GM12864 (cell line): ENCODE results near the gene EIF2B5.
"Not testable (repeated sequence)": the region's sequence is repeated elsewhere in the genome, so short reads cannot be mapped to it uniquely, and the experiment has no call there.

ENCODE experiments used
- DNase-seq: peaks from one replicate; pipeline ENCODE4 v3.0.0-alpha.2; 2011; ENCODE audit warnings: low read depth
- H3K4me3 ChIP-seq: 2 replicates; pipeline ENCODE4 v1.5.1; 2011; ENCODE audit warnings: mild to moderate bottlenecking, low read depth, low read length, control low read depth
- CTCF ChIP-seq: IDR thresholded peaks from 2 replicates; pipeline ENCODE4 v1.5.1; 2011; ENCODE audit warnings: low read depth, mild to moderate bottlenecking, moderate library complexity, low read length, control low read depth, inconsistent platforms; ENCODE audit errors: missing control alignments

The EIF2B5 gene

DNA sequence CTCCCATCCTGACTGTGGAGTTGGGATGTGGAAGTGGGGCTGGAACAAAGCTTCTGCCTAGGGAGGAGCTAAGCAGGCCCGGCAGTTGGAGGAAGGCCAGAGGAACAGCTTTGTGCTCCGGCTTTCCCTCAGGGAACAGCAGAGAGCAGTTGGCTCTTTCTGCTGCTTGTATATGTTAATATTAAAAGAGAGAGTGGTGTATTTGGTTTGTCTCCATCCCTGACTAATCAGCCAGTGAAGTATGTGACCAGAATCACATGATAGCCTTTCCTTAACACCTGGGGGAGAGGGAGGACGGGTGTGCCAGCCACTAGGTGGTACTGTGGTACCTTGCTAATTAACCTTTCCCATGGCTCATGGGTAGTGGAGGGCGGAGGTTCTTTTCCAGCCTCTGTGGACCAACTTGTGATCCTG, 10.0 kb downstream of the EIF2B5 start:
- peak; percentile 29 for TF ChIP-seq CTCF
- no peak overlapping the region for H3K4me3 ChIP-seq
- no peak for DNase-seq

DNA sequence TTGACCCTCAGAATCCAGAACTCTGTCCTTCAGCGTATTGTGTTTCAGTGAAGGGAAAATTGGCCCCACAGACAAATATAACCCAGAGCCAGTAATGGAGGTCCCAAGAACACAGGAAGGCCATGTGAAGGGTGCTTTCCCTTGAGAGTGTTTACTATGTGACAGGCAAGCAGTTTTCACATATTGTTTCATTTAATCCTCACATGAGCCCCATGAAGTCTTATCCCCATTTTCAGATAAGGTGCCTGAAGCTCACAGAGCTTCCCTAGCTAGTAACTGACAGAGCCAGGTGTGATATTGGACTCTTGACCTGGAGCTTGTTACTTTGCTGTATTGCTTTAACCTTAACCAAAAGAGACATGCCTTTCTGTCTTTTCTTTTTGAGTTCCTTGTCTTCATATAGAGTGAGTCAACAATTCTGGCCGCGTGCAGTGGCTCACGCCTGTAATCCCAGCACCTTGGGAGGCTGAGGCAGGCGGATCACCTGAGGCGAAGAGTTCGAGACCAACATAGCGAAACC, 10.7 kb downstream of the EIF2B5 start:
- TF ChIP-seq CTCF = no peak
- DNase-seq = no peak
- H3K4me3 ChIP-seq = no peak overlapping the region

- no peak for TF ChIP-seq CTCF
- no peak for DNase-seq
- no peak overlapping the region for H3K4me3 ChIP-seq
These were observed 12.9 kb downstream of the EIF2B5 start for GRCh38 chr3:184148076-184148475.

- DNase-seq = no peak
- H3K4me3 ChIP-seq = no peak overlapping the region
- TF ChIP-seq CTCF = no peak
These were observed 14.0 kb downstream of the EIF2B5 start for GRCh38 chr3:184149123-184149522.

DNA sequence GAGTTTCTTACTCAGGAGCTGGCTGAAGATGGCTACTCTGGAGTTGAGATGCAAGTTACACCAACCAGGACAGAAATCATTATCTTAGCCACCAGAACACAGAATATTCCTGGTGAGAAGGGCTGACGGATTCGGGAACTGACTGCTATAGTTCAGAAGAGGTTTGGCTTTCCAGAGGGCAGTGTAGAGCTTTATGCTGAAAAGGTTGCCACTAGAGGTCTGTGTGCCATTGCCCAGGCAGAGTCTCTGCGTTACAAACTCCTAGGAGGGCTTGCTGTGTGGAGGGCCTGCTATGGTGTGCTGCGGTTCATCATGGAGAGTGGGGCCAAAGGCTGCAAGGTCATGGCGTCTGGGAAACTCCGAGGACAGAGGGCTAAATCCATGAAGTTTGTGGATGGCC, 14.6 kb downstream of the EIF2B5 start:
- not testable (repeated sequence) for DNase-seq, H3K4me3 ChIP-seq

- DNase-seq = no peak
- H3K4me3 ChIP-seq = peak within 1 kb of the TSS; percentile 96
- no peak for TF ChIP-seq CTCF
These were observed 19.9 kb downstream of the EIF2B5 start, which contains the start of gene DVL3 for GRCh38 chr3:184154885-184155643. TSS of gene DVL3 (plus strand) at chr3:184155377. CDS start at chr3:184155636, 259 bp downstream.

GRCh38 chr3:184155644-184156521, 20.7 kb downstream of the EIF2B5 start:
- no peak for TF ChIP-seq CTCF
- no peak for DNase-seq
- H3K4me3 ChIP-seq = peak overlapping the region; percentile 96
